ENCODE data around the gene LRRC30.

Gene LRRC30

DNA sequence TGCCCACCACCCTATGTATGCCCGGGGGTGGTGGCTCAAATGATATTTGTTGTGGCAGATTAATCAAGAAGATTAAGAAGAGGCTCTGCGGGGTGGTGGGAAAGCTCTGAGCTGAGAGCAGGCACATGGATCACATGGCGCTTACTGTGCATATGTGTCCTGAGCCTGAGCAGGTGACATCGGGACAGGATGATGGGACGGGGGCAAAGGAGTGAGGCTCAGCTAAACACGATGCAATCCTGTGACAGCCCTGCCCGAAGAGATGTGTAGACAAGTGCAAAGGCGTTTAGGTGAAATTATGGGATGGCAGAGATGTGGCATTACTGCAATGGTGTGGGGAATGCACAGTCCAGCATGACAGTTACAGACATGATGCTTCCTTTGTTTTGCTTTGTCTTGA lies 6.0 kb downstream of the LRRC30 start:
- in situ Hi-C loops (cut with MboI; ENCODE audit: low sequenced_read_pairs), result no loop called here

GRCh38 chr18:7237673-7238272 lies 6.9 kb downstream of the LRRC30 start:
- in situ Hi-C loops (cut with MboI; ENCODE audit: low sequenced_read_pairs), result no loop called here

GRCh38 chr18:7242926-7243325 lies 12.0 kb downstream of the LRRC30 start:
- in situ Hi-C loops (cut with MboI; ENCODE audit: low sequenced_read_pairs), result no loop called here

DNA sequence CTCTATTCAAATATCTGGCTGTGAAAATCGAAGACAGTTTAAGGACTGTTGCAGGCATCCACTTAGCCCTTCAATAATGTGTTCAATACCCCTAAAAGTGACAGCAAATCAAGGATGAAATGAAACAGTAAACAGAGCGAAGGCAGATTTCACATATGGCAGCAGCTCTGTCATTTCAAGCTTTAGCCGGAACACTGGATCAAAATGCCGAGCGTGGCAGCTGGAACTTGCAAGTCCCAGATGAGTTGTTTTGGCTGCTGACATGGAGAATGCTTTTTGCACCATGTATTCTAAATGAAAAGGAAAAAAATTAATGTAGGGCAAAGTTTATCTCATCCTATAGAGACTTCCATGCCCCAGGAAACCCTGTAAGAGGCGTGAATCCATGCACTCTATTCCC lies 18.0 kb downstream of the LRRC30 start:
- in situ Hi-C loops (cut with MboI; ENCODE audit: low sequenced_read_pairs), result no loop called here

DNA sequence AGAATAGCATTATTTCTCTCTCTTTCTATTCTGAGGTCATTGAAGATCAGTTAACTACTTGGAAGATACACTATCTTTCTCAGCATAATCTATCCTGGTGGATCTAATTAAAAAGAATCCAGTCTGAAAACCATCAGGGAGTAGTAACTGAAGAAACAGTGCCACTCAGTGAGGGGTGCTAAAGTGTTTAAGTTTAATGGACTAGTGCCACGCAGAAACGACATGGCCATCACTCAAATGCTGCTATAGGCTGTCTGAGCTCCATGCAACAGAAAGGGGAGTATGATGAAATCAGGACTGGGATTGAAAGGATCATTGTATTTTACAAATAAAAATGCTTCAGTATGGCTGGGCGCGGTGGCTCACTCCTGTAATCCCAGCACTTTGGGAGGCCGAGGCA lies 23.3 kb downstream of the LRRC30 start:
- in situ Hi-C loops (cut with MboI; ENCODE audit: low sequenced_read_pairs), result no loop called here

- in situ Hi-C loops (cut with MboI; ENCODE audit: low sequenced_read_pairs), result no loop called here
These were observed 24.2 kb downstream of the LRRC30 start for GRCh38 chr18:7255054-7255453.

- in situ Hi-C loops (cut with MboI; ENCODE audit: low sequenced_read_pairs), result no loop called here
These were observed 24.8 kb downstream of the LRRC30 start for GRCh38 chr18:7255643-7256042.

GRCh38 chr18:7256618-7257425 lies 25.9 kb downstream of the LRRC30 start:
- in situ Hi-C loops (cut with MboI; ENCODE audit: low sequenced_read_pairs), result no loop called here

DNA sequence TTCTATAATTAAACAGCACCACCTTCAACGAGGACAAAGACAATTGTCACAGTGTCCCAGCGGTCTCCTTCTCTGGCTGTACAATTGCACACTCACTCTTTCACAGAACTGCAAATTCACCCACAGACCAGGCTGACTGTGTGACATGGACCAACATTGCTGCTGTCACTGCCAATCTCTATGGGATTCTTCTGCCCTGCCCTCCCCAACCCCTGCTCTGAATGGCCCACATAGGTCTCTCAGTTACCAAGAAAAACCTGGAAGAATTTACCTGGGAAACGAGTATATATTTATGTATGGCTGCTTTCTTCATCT lies 26.5 kb downstream of the LRRC30 start:
- in situ Hi-C loops (cut with MboI; ENCODE audit: low sequenced_read_pairs), result no loop called here

DNA sequence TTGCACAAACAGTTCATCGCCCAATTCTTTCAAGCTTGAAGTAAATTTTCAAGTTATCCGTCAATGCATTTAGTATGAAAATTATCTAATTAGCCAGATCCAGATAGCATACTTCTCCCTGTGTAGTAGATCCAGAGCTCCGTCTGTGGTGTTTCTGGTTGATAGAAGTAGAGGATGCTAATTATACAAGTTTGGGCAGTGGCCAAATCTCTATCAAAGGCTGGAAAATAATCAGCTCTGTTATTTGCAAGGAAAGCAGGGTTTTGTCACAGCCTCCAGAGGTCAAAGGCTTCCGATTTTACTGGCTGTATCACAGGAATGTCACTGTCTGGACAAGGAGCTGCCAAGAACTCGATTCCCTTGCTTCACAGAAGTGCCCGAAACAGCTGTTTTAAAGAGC lies 28.6 kb downstream of the LRRC30 start:
- in situ Hi-C loops (cut with MboI; ENCODE audit: low sequenced_read_pairs), result no loop called here

- in situ Hi-C loops (cut with MboI; ENCODE audit: low sequenced_read_pairs), result no loop called here
These were observed 30.3 kb downstream of the LRRC30 start for GRCh38 chr18:7261199-7261598.

DNA sequence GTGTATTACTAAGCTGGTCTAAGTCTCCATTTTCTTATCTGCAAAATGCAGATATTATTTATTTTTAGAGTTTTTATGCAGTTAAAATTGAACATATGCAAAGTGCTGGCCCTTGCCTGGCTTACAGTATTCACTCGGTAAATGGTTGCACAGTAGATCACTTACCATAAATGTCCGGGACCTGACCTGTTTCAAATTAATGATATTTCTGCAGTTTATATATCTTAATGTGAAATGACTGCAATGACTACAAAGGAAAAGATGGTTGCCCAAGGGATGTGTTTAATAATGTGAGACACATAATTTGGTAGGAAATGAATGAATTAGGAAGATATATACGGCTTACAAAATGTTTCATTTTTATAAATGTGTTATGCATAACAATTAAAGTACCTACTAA lies 37.1 kb downstream of the LRRC30 start:
- in situ Hi-C loops (cut with MboI; ENCODE audit: low sequenced_read_pairs), result no loop called here

- in situ Hi-C loops (cut with MboI; ENCODE audit: low sequenced_read_pairs), result no loop called here
These were observed 39.1 kb downstream of the LRRC30 start for GRCh38 chr18:7269942-7270341.

DNA sequence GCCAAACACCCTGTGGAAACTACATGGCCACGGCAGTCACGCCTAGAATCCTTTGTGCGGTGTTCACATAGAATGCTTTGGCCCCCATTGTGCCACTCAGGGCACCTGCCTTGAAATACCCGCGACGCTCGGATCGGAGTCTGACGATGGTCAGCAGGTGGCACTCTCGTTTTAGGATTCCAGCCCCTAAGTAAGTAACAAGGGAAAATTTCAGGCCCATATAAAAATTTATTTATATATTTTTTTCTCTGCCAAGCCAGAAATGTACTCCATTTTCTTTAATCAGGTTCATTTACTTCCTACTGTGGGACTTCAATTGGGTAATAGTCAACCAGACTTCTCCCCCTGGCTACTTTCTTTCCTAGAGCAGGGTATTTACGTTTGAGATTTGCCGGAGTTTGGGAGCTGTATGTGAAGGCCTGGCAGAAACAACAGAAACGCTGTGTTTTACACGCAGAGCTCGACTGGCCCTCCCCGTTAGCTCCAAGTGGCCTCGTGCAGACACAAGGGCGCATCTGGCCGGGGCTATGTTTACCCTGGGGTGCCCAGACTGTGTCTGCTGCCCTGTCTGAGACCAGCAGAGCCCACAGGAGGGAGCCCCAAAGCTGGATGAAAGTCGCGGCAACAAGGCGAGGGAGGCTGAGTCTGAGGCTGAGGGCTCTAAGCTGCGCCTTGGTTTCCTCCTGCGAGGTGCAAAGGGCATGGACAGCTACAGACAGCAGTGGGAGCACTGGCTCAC lies 41.6 kb downstream of the LRRC30 start:
- in situ Hi-C loops (cut with MboI; ENCODE audit: low sequenced_read_pairs), result no loop called here

DNA sequence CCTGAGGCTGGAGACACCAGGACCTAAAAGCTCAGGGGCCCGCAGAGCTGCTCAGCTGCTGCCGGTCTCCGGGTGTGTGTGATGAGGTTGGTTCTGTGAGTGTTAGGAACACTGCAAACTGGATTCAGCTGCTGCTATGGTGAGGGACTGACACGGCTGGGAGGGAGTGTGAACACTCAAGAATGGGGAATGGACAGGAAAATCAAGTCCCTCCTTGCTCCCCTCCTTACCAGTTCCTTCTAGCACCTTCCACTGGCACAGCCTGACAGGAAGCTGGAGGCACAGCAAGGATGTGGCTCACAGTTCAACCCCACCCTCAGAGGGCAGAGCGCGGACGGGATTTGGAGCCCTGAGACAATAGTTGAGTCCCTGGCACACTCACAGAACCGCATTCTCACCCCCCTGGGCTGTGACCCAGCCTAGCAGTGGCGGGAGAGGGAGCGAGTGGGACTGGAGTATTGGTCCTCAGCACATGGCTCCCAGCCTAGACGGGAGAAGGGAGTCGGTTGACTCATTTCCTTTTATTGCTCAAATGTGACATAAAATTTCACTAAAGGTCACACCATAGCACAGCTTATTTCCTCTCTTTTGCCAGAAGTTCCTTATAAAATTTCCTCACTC lies 42.5 kb downstream of the LRRC30 start:
- in situ Hi-C loops (cut with MboI; ENCODE audit: low sequenced_read_pairs), result no loop called here

DNA sequence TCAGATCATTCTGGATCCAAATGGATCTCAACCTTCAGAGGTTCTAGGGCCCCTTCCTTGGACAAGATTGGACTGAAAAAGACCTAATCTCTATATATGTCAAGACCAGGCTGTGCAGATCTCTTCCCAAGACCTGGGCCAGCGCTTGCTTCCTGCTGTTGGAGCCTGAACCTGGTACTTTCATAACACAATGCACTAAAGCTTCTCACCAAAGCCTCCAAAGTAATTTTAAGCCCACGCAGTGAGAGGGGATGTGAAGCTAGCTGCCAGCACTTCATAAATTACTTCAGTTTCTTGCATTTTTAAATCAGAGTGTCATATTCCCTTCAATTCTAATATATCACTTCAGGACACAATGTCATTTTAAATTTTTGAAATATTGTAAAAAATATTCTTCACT lies 50.7 kb downstream of the LRRC30 start:
- in situ Hi-C loops (cut with MboI; ENCODE audit: low sequenced_read_pairs), result no loop called here
